Neural cell (in vitro differentiated cells): Measurements from ENCODE around the gene KCNQ5.

Experiments used
- CTCF ChIP-seq: fragments of 450-650 bp; IDR thresholded peaks from 2 replicates; pipeline ENCODE4 v1.5.1; 2014; ENCODE audit warnings: antibody characterized with exemption, mild to moderate bottlenecking, moderate library complexity; ENCODE audit not compliant: poor library complexity, severe bottlenecking
- POLR2AphosphoS5 ChIP-seq: IDR thresholded peaks from 2 replicates; pipeline ENCODE4 v1.6.1; 2012
- RAD21 ChIP-seq: fragments of 450-650 bp; conservative IDR thresholded peaks from 2 replicates; pipeline ENCODE4 v1.6.1; 2014; ENCODE audit warnings: antibody characterized with exemption, mild to moderate bottlenecking, moderate library complexity
- REST ChIP-seq: IDR thresholded peaks from 2 replicates; pipeline ENCODE4 v1.6.1; 2012; ENCODE audit warnings: borderline replicate concordance

GRCh38 chr6:73002588-73002987, 380.7 kb downstream of the KCNQ5 start:
- no peak for TF ChIP-seq CTCF
- TF ChIP-seq REST, result no peak
- TF ChIP-seq RAD21, result no peak
- no peak for TF ChIP-seq POLR2AphosphoS5
